ENCODE measurements around the gene GMNN.

- TF ChIP-seq POLR2A (IDR thresholded peaks at IDR 0.05) (no peak), CTCF (IDR thresholded peaks at IDR 0.05) (no peak)
Observed at GRCh38 chr6:24744911-24745310, 29.8 kb upstream of the GMNN start.

All from uterus (tissue), 2 donors.